ENCODE results near the gene ZNF764.
A peak's percentile ranks its signal among the peaks of the same experiment; 100 is the strongest.
"Not testable (repeated sequence)": the region's sequence is repeated elsewhere in the genome, so short reads cannot be mapped to it uniquely, and the experiment has no call there.

Gene ZNF764

GRCh38 chr16:30557957-30558788 is at the start of gene ZNF764:
TSS of gene ZNF764 (minus strand) at chr16:30558374. CDS start at chr16:30558182, 192 bp downstream.
- DNase-seq: peak; percentile 85

GRCh38 chr16:30606004-30606403 is 47.8 kb upstream of the ZNF764 start:
- no peak for DNase-seq

DNA sequence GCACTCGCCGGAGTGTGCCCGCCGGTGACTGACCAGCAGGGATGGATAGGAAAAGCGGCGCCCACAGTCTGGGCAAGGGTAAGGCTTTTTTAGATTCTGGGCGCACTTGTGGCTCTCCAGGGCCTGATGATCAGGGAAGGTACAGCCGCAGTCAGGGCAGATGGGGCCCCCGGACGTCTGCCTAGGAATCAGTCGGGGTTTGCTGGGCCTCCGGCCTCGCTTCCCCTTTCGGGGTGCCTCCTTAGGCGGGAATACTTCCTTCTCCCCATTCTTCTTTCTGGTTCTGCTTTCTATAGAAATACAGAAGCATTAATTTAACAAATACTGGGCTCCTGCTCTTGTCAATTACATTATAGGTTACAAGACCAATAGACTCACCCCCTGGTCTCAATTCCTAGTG is 47.0 kb upstream of the ZNF764 start:
- no peak for DNase-seq

DNA sequence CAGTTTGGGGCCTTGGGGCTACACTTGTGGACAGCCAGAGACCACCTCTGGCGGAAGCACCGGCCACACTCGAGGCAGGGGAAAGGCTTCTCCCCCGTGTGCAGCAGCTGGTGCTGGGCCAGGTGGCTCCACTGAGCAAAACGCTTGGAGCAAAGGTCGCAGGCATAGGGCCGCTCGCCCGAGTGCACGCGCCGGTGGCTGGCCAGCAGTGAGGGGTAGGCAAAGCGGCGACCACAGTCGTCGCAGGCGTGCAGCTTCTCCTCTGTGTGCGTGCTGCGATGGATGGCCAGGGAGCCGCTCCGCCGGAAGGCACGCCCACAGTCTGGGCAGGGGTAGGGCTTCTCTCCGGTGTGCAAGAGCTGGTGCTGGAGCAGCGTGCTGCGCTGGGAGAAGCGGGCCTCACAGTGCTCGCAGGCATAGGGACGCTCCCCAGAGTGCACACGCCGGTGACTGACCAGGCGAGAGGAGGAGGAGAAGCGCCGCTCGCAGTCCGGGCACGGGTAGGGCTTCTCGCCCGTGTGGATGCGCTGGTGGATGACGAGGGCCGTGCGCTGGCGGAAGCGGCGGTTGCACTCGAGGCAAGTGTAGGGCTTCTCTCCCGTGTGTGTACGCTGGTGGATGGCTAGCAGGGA is 46.3 kb upstream of the ZNF764 start:
- DNase-seq: no peak

- DNase-seq: no peak
Observed at GRCh38 chr16:30603945-30604315, 45.8 kb upstream of the ZNF764 start.

DNA sequence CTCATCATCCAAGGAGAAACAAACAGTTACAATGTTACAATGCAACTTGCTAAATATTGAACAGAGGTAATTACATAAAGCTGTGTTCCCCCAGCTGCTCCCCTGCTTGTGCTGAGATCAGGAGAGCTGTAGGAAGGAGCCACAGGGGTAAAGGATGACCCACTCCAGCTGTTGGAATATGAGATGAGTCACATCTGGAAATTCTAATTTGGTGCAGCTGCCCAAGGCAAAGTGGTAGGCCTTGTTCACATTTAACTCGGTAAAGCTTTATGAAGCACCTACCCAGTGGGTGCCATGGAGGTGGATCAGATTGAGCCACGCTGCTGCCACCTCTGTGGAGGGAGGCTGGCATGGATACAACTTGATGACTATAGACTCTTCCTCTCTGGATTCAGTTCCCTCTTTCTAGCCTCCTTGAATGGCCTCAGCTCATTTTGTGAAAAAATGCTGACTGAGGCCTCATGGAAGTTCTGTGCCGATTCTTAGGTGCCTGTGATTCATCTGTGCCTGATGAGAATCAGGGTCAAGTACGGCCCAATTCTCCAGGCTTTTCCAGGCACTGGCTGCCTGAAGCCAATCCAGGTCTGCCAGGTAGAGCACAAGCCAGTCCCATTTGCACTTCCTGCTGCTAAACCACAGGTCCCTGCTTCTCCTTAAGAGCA is 44.6 kb upstream of the ZNF764 start:
- no peak for DNase-seq

DNA sequence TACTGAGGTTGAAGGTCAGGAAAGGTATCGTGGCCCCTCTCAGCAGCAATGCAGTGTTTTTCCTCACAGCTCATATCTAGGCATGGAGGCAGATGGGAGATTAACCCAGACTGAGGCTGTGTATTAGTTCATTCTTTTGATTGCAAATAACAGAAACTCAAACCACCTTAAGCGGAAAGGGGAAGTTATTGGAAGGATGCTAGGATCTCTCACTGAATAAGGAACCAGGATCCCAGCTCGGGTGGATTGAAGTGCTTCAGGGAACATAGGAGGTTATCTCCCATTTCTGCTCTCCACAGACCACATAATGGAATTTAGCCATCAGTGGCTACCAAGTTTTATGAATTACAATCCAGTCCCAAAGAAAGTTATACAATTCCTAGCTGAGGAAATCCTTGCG is 43.8 kb upstream of the ZNF764 start:
- no peak for DNase-seq

DNA sequence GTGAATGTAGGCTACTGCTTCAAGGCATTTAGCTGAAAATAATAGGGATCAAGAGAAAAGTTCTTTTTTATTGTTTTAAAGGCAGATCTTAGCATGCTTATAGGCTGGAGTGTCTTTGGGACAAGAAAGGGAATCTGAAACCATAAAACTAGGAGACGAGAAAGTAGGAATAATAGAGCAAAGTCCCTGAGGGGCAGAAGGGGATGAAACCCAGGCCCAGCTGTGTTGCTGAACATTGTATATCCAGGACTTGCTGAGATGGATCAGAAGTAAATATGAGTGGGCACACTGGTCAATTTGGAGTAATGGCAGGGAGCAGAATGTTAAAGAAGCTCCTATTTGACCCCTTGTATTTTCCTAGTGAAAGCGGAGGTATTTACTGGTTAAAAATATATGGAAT is 42.8 kb upstream of the ZNF764 start:
- DNase-seq: no peak

DNA sequence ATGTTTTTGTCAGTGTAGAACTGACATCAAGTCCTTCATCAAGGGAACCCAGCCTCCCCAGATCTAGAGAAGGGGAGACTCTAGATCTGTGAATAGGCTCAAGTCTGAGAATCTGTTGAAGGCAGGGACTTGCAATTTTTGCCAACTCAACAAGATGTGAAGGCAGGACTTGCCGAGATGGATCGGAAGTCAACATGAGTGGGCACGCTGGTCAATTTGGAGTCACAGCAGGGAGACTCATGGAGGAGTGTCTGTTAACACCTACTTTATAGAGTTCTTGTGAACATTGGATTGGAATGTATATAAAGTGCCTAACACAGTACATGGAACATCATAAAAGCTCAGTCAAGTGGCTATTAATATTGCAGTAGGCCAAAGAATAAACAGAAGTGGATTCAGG is 42.0 kb upstream of the ZNF764 start:
- no peak for DNase-seq

DNA sequence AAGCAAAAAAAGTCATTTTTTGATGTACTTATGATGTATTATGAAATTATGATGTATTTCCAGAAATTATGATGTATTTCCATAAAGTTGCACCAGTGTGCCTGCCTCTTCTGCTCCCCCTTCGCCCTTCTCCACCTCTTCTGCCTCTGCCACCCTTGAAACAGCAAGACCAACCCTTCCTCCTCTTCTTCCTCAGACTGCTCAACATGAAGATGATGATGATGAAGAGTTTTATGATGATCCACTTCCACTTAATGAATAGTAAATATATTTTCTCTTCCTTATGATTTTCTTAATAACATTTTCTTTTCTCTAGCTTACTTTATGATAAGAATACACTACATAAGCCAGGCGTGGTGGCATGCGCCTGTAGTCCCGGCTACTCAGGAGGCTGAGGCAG is 34.7 kb upstream of the ZNF764 start:
- no peak for DNase-seq

DNA sequence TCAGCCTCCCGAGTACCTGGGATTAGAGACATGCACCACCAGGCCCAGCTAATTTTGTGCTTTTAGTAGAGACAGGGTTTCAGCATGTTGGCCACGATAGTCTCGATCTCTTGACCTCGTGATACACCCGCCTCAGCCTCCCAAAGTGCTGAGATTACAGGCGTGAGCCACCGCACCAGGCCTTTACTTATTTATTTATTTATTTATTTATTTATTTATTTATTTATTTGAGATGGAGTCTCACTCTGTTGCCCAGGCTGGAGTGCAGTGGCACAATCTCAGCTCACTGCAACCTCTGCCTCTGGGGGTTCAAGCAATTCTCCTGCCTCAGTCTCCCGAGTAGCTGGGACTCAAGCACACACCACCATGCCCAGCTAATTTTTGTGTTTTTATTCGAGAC is 32.7 kb upstream of the ZNF764 start:
- DNase-seq: not testable (repeated sequence)

GRCh38 chr16:30589582-30589981 is 31.4 kb upstream of the ZNF764 start:
- not testable (repeated sequence) for DNase-seq

DNA sequence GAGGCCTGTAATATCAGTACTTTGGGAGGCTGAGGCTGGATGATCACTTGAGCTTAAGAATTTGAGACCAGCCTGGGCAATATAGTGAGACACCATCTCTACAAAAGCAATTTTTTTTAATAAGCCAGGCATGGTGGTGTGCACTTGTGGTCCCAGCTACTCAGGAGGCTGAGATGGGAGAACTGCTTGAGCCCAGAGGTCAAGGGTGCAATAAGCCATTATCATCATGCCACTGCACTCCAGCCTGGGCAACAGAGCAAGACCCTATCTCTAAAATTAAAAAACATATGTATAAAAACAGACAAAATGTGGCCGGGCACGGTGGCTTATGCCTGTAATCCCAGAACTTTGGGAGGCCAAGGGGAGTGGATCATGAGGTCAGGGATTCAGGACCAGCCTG is 30.5 kb upstream of the ZNF764 start:
- DNase-seq: no peak

DNA sequence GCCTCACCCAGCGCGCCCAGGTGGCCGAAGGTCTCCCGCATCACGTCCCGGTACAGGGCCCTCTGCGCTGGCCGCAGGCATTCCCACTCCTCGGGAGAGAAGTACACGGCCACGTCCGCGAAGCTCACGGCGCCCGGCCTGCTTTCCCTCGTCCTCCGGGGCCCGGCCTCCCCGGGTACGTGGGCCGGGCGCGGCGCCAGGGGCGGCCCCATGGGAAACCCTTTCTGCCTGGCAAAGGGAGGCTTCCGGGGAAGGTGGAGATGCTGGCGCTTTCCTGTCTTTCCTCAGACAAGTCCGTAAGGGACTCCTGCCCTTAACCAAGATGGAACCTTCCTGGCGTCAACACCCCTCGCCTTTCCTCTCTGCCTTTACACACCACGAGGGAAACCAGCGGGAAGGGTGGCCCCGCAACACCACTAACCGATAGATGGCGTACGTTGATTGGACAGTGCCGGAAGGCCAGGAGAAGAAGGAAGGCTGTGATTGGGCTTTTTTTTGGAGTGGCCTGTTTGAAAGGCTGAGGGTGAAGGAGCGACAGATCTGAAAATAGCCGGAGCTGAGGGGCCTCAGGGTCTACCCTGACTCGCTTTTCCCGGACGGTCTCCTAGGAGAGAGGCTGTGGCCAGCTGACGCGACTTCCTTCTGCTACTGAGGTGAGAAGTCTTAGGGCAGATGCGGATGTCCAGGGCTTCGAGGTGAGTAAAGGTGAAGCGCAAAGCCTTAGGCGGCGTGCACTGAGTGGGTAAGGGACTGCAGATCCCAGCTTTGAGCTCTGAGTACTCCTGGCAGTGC is 27.4 kb upstream of the ZNF764 start, which contains the start of gene ZNF785:
TSS of gene ZNF785 (minus strand) at position 298 of the 792 bp plus-strand sequence. CDS start at position 212, 86 bp downstream.
- DNase-seq: peak; percentile 35

GRCh38 chr16:30585022-30585399 is 26.8 kb upstream of the ZNF764 start:
- DNase-seq: no peak

DNA sequence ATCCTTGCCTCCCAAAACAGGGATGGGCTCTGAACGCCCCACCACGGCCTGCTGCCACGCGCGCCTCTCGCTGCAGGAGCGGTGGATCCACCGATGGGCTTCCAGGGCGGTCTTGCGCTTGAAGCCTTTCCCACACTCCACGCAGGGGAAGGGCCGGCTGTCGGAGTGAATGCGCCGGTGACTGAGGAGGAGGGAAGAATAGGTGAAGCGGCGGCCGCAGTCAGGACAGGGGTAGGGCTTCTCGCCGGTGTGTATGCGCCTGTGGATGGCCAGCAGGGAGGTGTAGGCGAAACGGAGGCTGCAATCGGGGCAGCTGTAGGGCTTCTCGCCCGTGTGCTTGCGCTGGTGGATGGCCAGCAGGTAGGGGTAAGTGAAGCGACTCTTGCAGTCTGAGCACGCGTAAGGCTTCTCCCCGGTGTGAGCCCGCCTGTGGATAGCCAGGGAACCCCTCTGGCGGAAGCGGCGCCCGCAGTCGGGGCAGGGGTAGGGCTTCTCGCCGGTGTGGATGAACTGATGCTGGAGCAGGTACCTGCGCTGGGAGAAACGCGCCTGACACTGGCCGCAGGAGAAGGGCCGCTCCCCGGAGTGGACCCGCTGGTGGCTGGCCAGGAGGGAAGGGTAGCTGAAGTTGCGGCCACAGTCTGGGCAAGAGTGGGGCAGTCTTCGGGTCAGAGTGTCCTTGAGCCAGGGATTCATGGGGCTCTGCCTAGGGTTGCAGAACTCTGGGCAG is 24.6 kb upstream of the ZNF764 start:
- no peak for DNase-seq

GRCh38 chr16:30581457-30581856 is 23.3 kb upstream of the ZNF764 start:
- no peak for DNase-seq

DNA sequence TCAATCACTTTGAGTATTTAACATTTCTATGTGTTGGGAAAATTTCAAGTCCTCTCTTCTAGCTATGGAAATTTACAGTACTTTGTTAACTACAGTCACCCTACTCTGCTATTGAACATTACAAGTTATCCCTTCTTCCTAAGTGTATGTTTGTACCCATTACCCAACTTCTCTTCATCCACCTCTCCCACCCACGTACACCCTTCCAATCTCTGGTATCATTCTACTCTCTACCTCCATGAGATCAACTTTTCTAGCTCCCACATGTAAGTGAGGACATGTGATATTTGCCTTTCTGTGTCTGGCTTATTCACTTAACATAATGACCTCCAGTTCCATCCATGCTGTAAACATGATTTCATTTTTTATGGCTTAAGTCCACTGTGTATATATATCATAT is 16.5 kb upstream of the ZNF764 start:
- no peak for DNase-seq

DNA sequence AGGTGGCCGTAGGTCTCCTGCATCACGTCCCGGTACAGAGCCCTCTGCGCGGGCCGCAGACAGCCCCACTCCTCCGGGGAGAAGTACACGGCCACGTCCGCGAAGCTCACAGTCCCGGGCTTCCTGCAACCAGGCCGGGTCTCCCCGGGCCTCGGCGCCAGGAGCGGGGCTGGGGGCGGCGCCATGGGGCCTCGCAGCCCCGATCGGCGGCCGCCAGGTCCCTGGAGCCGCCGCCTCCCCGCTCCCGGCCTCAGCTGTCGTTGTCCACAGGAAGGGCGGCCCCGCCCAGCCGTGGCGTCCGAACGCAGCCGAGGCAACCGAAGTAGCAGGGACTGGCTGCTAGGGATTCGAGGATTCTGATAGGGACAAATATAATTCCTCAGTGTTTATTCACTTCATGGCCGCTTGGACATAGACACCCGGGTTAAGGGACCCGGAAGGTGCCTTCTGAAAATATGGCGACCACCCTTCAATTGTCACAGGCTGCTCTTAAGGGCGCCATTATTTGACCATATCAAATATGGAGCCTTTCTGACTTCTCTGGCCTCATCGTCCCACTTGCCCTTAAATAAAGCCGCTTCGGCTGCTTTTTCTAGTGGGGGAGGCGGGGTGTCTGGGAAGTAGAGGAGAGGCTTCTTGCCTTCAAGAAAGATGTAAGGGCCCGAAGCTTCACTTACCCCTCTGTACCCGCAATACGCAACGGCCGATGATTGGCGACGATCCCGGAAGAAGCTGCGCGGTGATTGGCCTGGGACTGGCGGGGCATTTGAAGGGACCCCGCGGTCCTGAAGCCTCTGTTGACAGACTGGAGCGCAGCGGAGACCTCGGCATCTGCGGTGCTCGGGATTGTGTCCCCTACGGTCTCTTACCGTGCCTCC is 13.5 kb upstream of the ZNF764 start, which contains the start of gene ZNF688:
TSS of gene ZNF688 (minus strand) at position 270 of the 878 bp plus-strand sequence. CDS start at position 185, 85 bp downstream.
- DNase-seq: peak; percentile 60

DNA sequence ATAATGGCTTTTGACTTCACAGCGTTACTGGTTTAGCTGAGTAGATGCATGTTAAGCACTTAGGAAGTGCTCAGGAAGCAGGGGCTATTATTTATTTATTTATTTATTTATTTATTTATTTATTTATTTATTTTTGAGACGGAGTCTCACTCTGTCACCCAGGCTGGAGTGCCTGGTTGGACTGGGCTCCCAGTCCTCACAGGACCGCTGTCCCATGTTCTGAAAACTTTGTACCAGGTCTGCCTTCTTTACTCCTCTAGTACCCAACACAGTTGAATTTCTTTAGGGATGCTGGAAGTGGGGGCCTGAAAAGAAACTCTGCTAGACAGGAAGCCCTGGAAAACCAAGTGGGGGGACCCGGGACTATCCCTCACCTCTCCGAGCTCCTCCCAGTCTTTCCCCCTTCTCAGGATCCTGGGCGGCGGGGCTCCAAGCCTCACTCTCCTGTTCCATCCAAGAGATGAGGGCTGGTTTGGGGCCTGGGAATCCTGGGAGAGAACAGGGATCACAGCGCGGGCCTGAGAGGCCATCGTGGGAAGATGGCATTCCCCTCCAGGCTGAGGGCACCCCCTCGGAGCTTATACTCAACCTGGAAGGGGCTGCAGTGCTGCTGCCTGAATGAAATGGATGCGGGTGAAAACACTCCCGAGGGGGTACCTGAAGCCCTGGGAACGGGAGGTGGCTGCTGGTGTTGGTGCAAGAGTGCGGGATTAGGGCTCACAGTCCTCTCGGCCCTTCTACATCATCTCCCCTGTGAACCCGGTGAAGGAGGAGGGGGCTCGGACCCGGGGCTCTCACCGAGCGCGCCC is 12.7 kb upstream of the ZNF764 start:
- no peak for DNase-seq

All from NCI-H2081 treated with DMSO at 0.1 percent for 48 hours (cell line).